ENCODE measurements around the gene DHX35. TPM values are rescaled to one million over a fixed set of nuclear protein-coding genes. Genes with fewer than 3 reads are reported as not detected.

DHX35 gene
- total and polyA plus RNA-seq, 2 of the 8 experiments (the other 6 are each of a cell fraction or from before 2014, with no cell fraction given) = 21.9 to 27.7 TPM

DNA sequence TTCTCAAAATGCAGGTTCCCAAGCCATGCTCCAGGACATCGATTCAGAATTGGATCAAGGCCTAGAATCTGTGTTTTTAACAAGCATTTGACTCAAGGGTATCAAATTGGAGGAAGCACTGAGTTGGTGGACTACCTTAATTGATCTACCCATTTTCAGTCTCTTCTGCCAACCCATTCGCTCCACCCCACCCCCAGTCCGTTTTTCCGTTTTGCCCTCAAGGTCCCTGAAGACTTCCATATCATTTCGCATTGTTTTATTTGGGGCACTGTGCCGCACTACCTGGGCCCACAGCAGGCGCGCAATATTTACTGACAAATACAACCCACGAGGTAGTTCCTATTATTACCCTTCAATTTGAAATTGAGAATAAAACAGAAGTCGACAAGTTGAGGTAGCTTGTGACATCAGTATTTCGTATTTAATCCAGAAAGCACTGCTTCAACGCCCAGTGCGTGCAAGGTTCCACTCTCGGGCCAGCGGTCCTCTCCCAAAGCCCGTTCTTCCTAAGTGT, 557 bp upstream of the DHX35 start:
- DNase-seq (ENCODE audit: low read depth in 1 of 2, low spot score in 2 of 2) (no peak), FAIRE-seq (no peak)
- Histone ChIP-seq H2BK15ac (ENCODE audit: low read length) (no peak overlapping the region), H3K18ac (ENCODE audit: extremely low read depth, low read length) (peak overlapping the region; percentile 80), H3K9ac (replicated peaks in 1 of 4; ENCODE audit: extremely low read depth in 1 of 4, low read depth in 3 of 4, low read length in 3 of 4) (peak overlapping the region; percentile 91 to 98 (median 98)), H3K4me1 (replicated peaks in 1 of 4; ENCODE audit: control insufficient read depth in 3 of 4, insufficient read depth in 4 of 4, low read length in 3 of 4) (peaks cover 0 to 6% (median 0%) of the 10 kb centered on the region in 4 experiments; a peak in 1 of 7 replicates), H4K91ac (replicated peaks; ENCODE audit: insufficient read length, low read length) (peak overlapping the region; percentile 97), H3K27me3 (replicated peaks in 1 of 4; ENCODE audit: control insufficient read depth in 3 of 4, extremely low read depth in 1 of 4, insufficient read depth in 3 of 4, low read length in 3 of 4) (no peaks in the 10 kb centered on the region), H3K79me1 (ENCODE audit: low read depth, low read length) (no peaks in the 10 kb centered on the region), H3K27ac (ENCODE audit: low read depth, low read length) (peak overlapping the region; percentile 92), H3K23ac (ENCODE audit: insufficient read length) (no peak overlapping the region), H3K4ac (replicated peaks; ENCODE audit: insufficient read length, low read depth, low read length) (peak overlapping the region; percentile 99), H3K14ac (ENCODE audit: insufficient read length) (no peak overlapping the region), H2BK20ac (ENCODE audit: low read length) (no peak overlapping the region), H3K4me3 (ENCODE audit: extremely low read depth in 1 of 4, insufficient read depth in 2 of 4, low read depth in 3 of 4, low read length in 4 of 4) (peak overlapping the region; percentile 79 to 100 (median 96)), H3K23me2 (ENCODE audit: low read depth, low read length) (peaks cover 4% of the 10 kb centered on the region), H2BK120ac (replicated peaks; ENCODE audit: low read depth, low read length) (no peak overlapping the region), H2AFZ (ENCODE audit: low read length) (peak overlapping the region; percentile 74; the same call in 1 of the 2 replicates), H3K56ac (replicated peaks; ENCODE audit: insufficient read length, low read depth, low read length) (peak overlapping the region; percentile 97), H2BK5ac (ENCODE audit: low read depth, low read length) (peak overlapping the region; percentile 91), H2BK12ac (ENCODE audit: low read depth, low read length) (peak overlapping the region; percentile 65; the same call in 1 of the 2 replicates), H3K79me2 (ENCODE audit: control insufficient read depth in 1 of 2, insufficient read depth in 2 of 2, low read length in 2 of 2) (peaks cover 4 to 47% of the 10 kb centered on the region in 2 experiments; a peak in 3 of 4 replicates), H4K8ac (ENCODE audit: extremely low read depth, insufficient read depth, low read length) (peak overlapping the region; percentile 99; the same call in 1 of the 2 replicates), H3K9me3 (ENCODE audit: insufficient read depth in 2 of 2, low read depth in 1 of 2, low read length in 1 of 2) (no peaks in the 10 kb centered on the region), H3K4me2 (ENCODE audit: insufficient read depth in 1 of 2, low read depth in 2 of 2, low read length in 2 of 2) (peak overlapping the region; percentile 84 to 96), H4K5ac (ENCODE audit: insufficient read length, low read depth, low read length) (peak overlapping the region; percentile 96), H3K36me3 (ENCODE audit: control insufficient read depth in 2 of 4, insufficient read depth in 4 of 4, low read length in 3 of 4) (peaks cover 0 to 8% (median 0%) of the 10 kb centered on the region in 4 experiments; a peak in 1 of 8 replicates), H2AK5ac (ENCODE audit: low read depth, low read length) (peak overlapping the region; percentile 11; the same call in 1 of the 2 replicates), H4K20me1 (replicated peaks in 1 of 2; ENCODE audit: control insufficient read depth in 1 of 2, insufficient read depth in 2 of 2, low read length in 2 of 2) (peaks cover 0 to 2% of the 10 kb centered on the region in 2 experiments)
- 8% methylated on average over 16 of the region's 16 CpGs; no CpG with 5 or more reads in 1 of the 2 experiments for WGBS, 2 experiments (ENCODE audit: extremely low coverage in 1 of 2, insufficient coverage in 1 of 2, insufficient read length in 1 of 2, insufficient replicate concordance in 2 of 2, low coverage in 1 of 2, low lambda C conversion rate in 2 of 2, missing lambda C conversion rate in 1 of 2)
- ChIA-PET POLR2A (ENCODE audit: partially characterized antibody) (interaction anchor here (0.7 to 6.0 kb wide), 22 partner anchors 8 to 203 kb away, joined by 3 to 56 read pairs (median 6); partner anchors contain the start of genes FAM83D and PPP1R16B), CTCF (ENCODE audit: partially characterized antibody) (interaction anchor here (1.1 to 1.6 kb wide), 6 partner anchors 10 to 236 kb away, joined by 3 to 5 read pairs (median 4); no protein-coding TSS in a partner anchor)
- TF ChIP-seq SRF (IDR thresholded peaks at IDR 0.05; ENCODE audit: low read depth, low read length) (no peak), POLR2A (IDR thresholded peaks at IDR 0.05; ENCODE audit: control extremely low read depth in 1 of 2, low read depth in 2 of 2, low read length in 2 of 2) (no peak), CHD2 (IDR thresholded peaks at IDR 0.05; ENCODE audit: low read length) (0 out of 2 replicates have a peak, but pooled peaks have one; percentile 0), RFX5 (IDR thresholded peaks at IDR 0.05; ENCODE audit: borderline replicate concordance, low read depth, low read length) (0 out of 2 replicates have a peak, but pooled peaks have one; percentile 17), RNF2 (IDR thresholded peaks at IDR 0.05; ENCODE audit: borderline replicate concordance, low read depth, low read length, missing control alignments, poor library complexity, severe bottlenecking) (no peak), SAP30 (IDR thresholded peaks at IDR 0.05; ENCODE audit: insufficient read depth, insufficient replicate concordance, low read length) (no peak), FOSL1 (IDR thresholded peaks at IDR 0.05; ENCODE audit: insufficient read depth, low read depth, low read length) (no peak), CHD1 (IDR thresholded peaks at IDR 0.05; ENCODE audit: low read depth, low read length) (peak; percentile 63; the same call in 1 of the 2 replicates), PHF8 (conservative IDR thresholded peaks at IDR 0.05; ENCODE audit: low read depth, low read length) (peak; percentile 72; the same call in 1 of the 2 replicates), RBBP5 (IDR thresholded peaks at IDR 0.05; ENCODE audit: borderline replicate concordance, low read depth, low read length) (no peak)
- TF ChIP-seq, protein P1, sequence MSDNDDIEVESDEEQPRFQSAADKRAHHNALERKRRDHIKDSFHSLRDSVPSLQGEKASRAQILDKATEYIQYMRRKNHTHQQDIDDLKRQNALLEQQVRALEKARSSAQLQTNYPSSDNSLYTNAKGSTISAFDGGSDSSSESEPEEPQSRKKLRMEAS (IDR thresholded peaks at IDR 0.05) = no peak
